Stimulated activated naive CD8-positive, alpha-beta T cell treated with anti-CD3 and anti-CD28 coated beads, Interleukin-15, amount 100 ng/mL, for 72 hours (primary cell): Measurements from ENCODE around the gene CRPPA.
"Not testable (repeated sequence)": the region's sequence is repeated elsewhere in the genome, so short reads cannot be mapped to it uniquely, and the experiment has no call there.

Experiments used
- ATAC-seq: fragments of 150-1000 bp; cut with Tn5 transposase; 2 replicates; pipeline ENCODE4 v1.10.0; 2021; ENCODE audit warnings: mild to moderate bottlenecking, moderate library complexity
- DNase-seq, 2 donors: peaks; one replicate each; pipeline ENCODE4 v3.0.0; 2021 to 2022
- H3K27ac Mint-ChIP-seq, 2 donors: one replicate each; pipeline ENCODE4 v1.8.0; 2022; ENCODE audit warnings: mild to moderate bottlenecking in 2 of 2, mixed read lengths in 2 of 2, moderate library complexity in 2 of 2
- H3K27me3 Mint-ChIP-seq: one replicate; pipeline ENCODE4 v1.8.0; 2022; ENCODE audit warnings: mixed read lengths
- H3K4me1 Mint-ChIP-seq: one replicate; pipeline ENCODE4 v1.8.0; 2022; ENCODE audit warnings: mild to moderate bottlenecking, mixed read lengths
- H3K4me3 Mint-ChIP-seq, 2 donors: one replicate each; pipeline ENCODE4 v1.8.0; 2022; ENCODE audit warnings: mild to moderate bottlenecking in 2 of 2, mixed read lengths in 2 of 2, moderate library complexity in 1 of 2
- H3K9me3 Mint-ChIP-seq, 2 donors: one replicate each; pipeline ENCODE4 v1.8.0; 2022; ENCODE audit warnings: mixed read lengths in 2 of 2

CRPPA gene

GRCh38 chr7:16393862-16394422 is 27.4 kb downstream of the CRPPA start:
- no peak for DNase-seq
- H3K27ac Mint-ChIP-seq, result no peak overlapping the region

DNA sequence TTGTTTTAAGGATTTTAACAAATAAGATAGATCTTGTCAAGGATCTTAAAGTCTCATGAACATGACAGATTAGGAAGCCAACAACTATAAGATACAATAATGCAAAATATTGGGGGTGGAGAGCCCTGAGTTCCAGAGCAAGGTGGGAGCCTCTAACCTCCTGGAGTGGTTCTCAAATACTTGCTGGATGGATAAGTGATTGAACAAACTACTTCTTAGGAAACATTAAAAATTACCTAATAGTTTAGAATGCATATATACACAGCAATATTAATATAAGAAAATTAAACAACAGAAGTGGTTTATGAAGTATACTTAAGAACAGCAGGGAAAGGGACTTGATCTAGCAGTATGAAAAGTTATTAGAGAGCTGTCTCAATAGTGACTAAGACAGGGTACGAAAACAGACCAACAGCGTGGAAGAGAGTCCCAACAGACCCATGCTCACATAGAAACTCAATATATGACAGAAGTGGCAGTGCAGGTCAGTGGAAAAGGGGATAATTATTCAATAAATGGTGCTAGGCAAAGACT is 28.3 kb downstream of the CRPPA start:
- H3K27ac Mint-ChIP-seq, result no peak overlapping the region
- ATAC-seq, result no peak
- no peak for DNase-seq
- H3K27me3 Mint-ChIP-seq, result no peaks in the 10 kb centered on the region
- no peaks in the 10 kb centered on the region for H3K4me1 Mint-ChIP-seq
- peaks cover 15 to 19% of the 10 kb centered on the region in 2 donors for H3K9me3 Mint-ChIP-seq
- no peak overlapping the region for H3K4me3 Mint-ChIP-seq

More at GRCh38 chr7:16393862-16394422, 27.4 kb downstream of the CRPPA start:
- no peak for ATAC-seq
- H3K9me3 Mint-ChIP-seq, result peaks cover 15 to 19% of the 10 kb centered on the region in 2 donors
- no peaks in the 10 kb centered on the region for H3K4me1 Mint-ChIP-seq
- H3K27me3 Mint-ChIP-seq, result no peaks in the 10 kb centered on the region
- H3K4me3 Mint-ChIP-seq, result no peak overlapping the region

GRCh38 chr7:16383786-16384185 is 37.6 kb downstream of the CRPPA start:
- not testable (repeated sequence) for H3K9me3 Mint-ChIP-seq, ATAC-seq, DNase-seq, H3K27ac Mint-ChIP-seq, H3K4me1 Mint-ChIP-seq, H3K4me3 Mint-ChIP-seq, H3K27me3 Mint-ChIP-seq

DNA sequence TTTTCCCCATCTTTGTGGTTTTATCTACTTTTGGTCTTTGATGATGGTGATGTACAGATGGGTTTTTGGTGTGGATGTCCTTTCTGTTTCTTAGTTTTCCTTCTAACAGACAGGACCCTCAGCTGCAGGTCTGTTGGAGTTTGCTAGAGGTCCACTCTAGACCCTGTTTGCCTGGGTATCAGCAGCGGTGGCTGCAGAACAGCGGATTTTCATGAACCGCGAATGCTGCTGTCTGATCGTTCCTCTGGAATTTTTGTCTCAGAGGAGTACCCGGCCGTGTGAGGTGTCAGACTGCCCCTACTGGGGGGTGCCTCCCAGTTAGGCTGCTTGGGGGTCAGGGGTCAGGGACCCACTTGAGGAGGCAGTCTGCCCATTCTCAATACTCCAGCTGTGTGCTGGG is 38.2 kb downstream of the CRPPA start:
- not testable (repeated sequence) for H3K4me1 Mint-ChIP-seq, H3K27ac Mint-ChIP-seq, H3K27me3 Mint-ChIP-seq, ATAC-seq, H3K9me3 Mint-ChIP-seq, H3K4me3 Mint-ChIP-seq, DNase-seq
